Prostate gland (tissue), 2 donors: ENCODE measurements around the gene BBC3.

ENCODE experiments used
- POLR2AphosphoS5 ChIP-seq: sonication (generic); formaldehyde crosslinking; IDR thresholded peaks from one replicate; pipeline ENCODE4 v1.6.1; 2017; ENCODE audit warnings: antibody characterized with exemption
- TF ChIP-seq, protein P1 (sequence below), 4 experiments: fragments of 200-600 bp in 2 of 4; fragments of 450-650 bp in 2 of 4; sonication (generic) in 2 of 4; IDR thresholded peaks; 1 replicate in 3 of 4; 2 replicates in 1 of 4; pipeline ENCODE4 v1.5.1; 2016 to 2019; ENCODE audit warnings: antibody characterized with exemption in 4 of 4, mild to moderate bottlenecking in 2 of 4, moderate library complexity in 2 of 4

- TF ChIP-seq, protein P1, sequence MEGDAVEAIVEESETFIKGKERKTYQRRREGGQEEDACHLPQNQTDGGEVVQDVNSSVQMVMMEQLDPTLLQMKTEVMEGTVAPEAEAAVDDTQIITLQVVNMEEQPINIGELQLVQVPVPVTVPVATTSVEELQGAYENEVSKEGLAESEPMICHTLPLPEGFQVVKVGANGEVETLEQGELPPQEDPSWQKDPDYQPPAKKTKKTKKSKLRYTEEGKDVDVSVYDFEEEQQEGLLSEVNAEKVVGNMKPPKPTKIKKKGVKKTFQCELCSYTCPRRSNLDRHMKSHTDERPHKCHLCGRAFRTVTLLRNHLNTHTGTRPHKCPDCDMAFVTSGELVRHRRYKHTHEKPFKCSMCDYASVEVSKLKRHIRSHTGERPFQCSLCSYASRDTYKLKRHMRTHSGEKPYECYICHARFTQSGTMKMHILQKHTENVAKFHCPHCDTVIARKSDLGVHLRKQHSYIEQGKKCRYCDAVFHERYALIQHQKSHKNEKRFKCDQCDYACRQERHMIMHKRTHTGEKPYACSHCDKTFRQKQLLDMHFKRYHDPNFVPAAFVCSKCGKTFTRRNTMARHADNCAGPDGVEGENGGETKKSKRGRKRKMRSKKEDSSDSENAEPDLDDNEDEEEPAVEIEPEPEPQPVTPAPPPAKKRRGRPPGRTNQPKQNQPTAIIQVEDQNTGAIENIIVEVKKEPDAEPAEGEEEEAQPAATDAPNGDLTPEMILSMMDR (IDR thresholded peaks at IDR 0.05): no peak
- no peak for TF ChIP-seq POLR2AphosphoS5
Measured at GRCh38 chr19:47176071-47176626, 54.9 kb downstream of the BBC3 start.
